LNCAP (cell line): Measurements from ENCODE around the gene GPR68.

Experiments used
- CTCF ChIP-seq: fragments of 450-650 bp; IDR thresholded peaks from 2 replicates; pipeline ENCODE4 v1.5.1; 2017; ENCODE audit warnings: mild to moderate bottlenecking

GPR68 gene

GRCh38 chr14:91246051-91246852 lies 1.7 kb upstream of the GPR68 start:
- TF ChIP-seq CTCF, result no peak

GRCh38 chr14:91245029-91245428 lies 525 bp upstream of the GPR68 start:
- no peak for TF ChIP-seq CTCF

GRCh38 chr14:91243074-91243471 lies 1.4 kb downstream of the GPR68 start:
- no peak for TF ChIP-seq CTCF

- TF ChIP-seq CTCF, result no peak
These were observed 1.9 kb downstream of the GPR68 start for GRCh38 chr14:91242635-91243034.

DNA sequence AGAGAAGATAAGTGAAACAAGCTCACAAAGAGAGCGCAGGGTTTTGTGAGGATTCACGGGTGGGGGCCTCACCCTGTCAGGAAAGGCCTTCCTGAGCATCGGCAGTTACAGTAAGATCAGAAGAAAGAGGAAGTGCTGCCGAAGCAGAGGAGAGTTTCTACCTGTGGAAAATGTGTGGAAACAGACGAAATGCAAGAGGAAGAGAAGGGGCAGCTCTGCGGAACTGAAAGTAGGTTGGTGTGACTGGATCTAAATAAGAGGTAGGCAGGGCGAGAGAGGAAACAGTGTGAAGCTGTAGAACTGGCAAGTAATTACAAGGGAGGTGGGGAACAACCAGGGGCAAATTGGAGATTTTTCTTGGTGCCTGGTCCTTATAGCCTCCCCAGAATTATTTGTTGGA lies 2.6 kb downstream of the GPR68 start:
- TF ChIP-seq CTCF, result no peak

DNA sequence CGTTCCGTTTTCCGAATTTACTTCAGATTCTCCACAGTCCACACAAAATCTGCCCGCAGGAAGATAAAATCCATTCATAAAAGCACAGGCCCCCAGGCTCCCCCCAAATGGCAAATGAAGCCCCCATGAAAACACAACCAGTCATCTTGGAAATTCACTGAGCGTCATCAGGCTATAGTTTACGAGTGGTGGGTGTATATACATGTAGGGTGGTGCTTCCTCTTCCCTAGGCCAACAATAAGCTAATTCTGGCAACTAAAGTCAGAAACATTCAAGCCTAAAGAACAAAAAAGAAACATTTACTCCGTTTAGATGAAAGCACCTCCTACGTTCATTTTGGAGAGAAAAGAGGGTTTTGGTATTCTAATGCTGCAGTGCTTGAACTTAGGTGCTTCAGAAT lies 5.8 kb downstream of the GPR68 start:
- no peak for TF ChIP-seq CTCF

DNA sequence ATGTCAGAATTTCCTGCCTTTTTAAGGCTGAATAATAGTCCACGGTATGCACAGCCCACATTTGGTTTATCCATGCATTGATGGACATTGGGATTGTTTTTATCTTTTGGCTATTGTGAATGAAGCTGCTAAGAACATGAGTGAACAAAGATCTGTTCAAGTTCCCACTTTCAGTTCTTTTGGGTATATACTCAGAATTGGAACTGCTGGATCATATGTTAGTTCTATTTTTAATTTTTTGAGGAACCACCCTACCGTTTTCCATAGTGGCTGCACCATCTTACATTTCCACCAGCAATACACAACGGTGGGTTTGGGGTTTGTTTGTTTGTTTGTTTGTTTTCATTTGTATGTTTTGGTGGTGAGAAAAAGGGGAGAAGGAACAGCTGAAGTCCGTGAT lies 6.4 kb downstream of the GPR68 start:
- no peak for TF ChIP-seq CTCF

DNA sequence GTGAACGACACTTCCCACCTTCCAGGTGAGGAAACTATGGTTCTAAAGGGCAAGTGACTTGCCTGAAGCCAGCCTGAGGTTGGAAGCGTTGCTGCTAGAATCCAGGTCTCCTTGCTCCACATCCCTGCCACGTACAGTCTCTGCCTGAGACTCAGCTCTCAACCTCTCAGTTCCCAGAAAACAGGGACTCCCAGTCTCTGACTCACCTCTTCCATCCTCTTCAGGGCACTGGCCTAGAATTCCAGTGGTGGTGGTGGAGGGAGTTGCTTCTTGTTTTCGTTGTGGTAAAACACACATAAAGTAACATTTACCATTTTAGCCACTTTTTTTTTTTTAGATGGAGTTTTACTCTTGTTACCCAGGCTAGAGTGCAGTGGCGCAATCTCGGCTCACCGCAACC lies 7.3 kb downstream of the GPR68 start:
- TF ChIP-seq CTCF, result no peak
